Pancreas (tissue), 10 donors: ENCODE results near the gene C9orf50. TPM values are rescaled to one million over a fixed set of nuclear protein-coding genes. Genes with fewer than 3 reads are reported as not detected.

Source experiments
- ATAC-seq, 4 donors: fragments of 200-7000 bp; cut with Tn5 transposase; one replicate each; pipeline versions ENCODE4 v1.8.0 to v1.9.1; 2020; ENCODE audit warnings: mild to moderate bottlenecking in 4 of 4, moderate library complexity in 4 of 4
- DNase-seq, 6 donors: peaks; one replicate each; pipeline ENCODE4 v3.0.0-alpha.2; 2020
- FAIRE-seq: peaks from 2 replicates; lab custom pipeline; 2012; peaks lifted over from hg19 to GRCh38; lab: Jason Lieb, UNC
- H3K27ac ChIP-seq, 4 donors: fragments of 200-600 bp; sonication (generic); 1 replicate in 3 of 4; 2 replicates in 1 of 4; pipeline versions ENCODE4 v1.5.0 to v1.8.0; 2020
- H3K27me3 ChIP-seq, 4 donors: fragments of 200-600 bp; one replicate each; pipeline ENCODE4 v1.8.0; 2021
- H3K36me3 ChIP-seq, 3 donors: fragments of 200-600 bp; sonication (generic) in 1 of 3; one replicate each; pipeline versions ENCODE4 v1.5.0 to v1.8.0; 2020 to 2021
- H3K4me1 ChIP-seq, 3 donors: fragments of 200-600 bp; one replicate each; pipeline ENCODE4 v1.8.0; 2021
- H3K4me3 ChIP-seq, 4 donors: fragments of 200-600 bp; sonication (generic) in 2 of 4; one replicate each; pipeline versions ENCODE4 v1.5.0 to v1.8.0; 2020 to 2021
- H3K9me3 ChIP-seq, 4 donors: fragments of 200-600 bp; one replicate each; pipeline ENCODE4 v1.8.0; 2021
- CTCF ChIP-seq, 4 donors: fragments of 200-600 bp; sonication (generic) in 3 of 4; IDR thresholded peaks; one replicate each; pipeline versions ENCODE4 v1.5.0 to v1.8.0; 2021; ENCODE audit warnings: antibody characterized with exemption in 4 of 4
- WGBS, 2 donors: extraction: QIAGEN DNeasy Blood & Tissue Kit; methylation state at CpG; one replicate each; pipeline ENCODE4 v1.1.7; 2013; 5-methylcytosine and 5-hydroxymethylcytosine counted together
- intact Hi-C, 3 donors: fragments of 100-400 bp; cut with DNase I; formaldehyde crosslinking; loops; one replicate each; pipeline versions ENCODE4 v1.11.1 to v1.14.2; 2022
- polyA plus RNA-seq, 2 donors: library from polyadenylated mRNA; stranded (reverse); fragments of 200-250 nt; gene quantifications; one replicate each; pipeline ENCODE4 v1.2.3, GENCODE V29; 2013
- total RNA-seq, 6 donors: library from RNA; stranded (reverse); fragmentation: NEBNext Ultra II Directional in 4 of 6; extraction: Animal tissue kit (Norgen Biotek cat#: 25700) in 4 of 6; gene quantifications; one replicate each; pipeline versions ENCODE4 v1.2.1 to v1.2.4, GENCODE V29; 2021 to 2023
- donor health status: healthy with polysubstance abuse.
- donor health status: DM: no; HTN: no; CAD: no; lungs with moderate emphysema.
- donor health status: DM: no; HTN: no; CAD: no.
- donor health status: control.
- donor health status: control.
- donor health status: Bipolar disorder and iron deficiency.
- donor health status: DM: yes; HTN: yes; CAD: no.
- donor health status: DM: no; HTN: no; CAD: no.
- donor health status: DM: no; HTN: no; CAD: no.
- donor health status: DM: yes; HTN: yes; CAD: no.

The C9orf50 gene
- total and polyA plus RNA-seq, 8 donors = not detected

GRCh38 chr9:129580211-129580915 is 40.5 kb downstream of the C9orf50 start:
- FAIRE-seq = no peak
- peak in 2 of 4 donors; percentile 52 to 74 for ATAC-seq
- Histone ChIP-seq H3K36me3 (no peaks in the 10 kb centered on the region), H3K4me3 (no peak overlapping the region), H3K9me3 (no peaks in the 10 kb centered on the region), H3K27me3 (no peaks in the 10 kb centered on the region), H3K4me1 (peaks cover 0 to 3% (median 0%) of the 10 kb centered on the region in 3 donors), H3K27ac (peak overlapping the region in 2 of 4 donors; percentile 23 to 52)
- 77 to 79% methylated on average over 11 of the region's 11 CpGs for WGBS, 2 donors
- DNase-seq = no peak
- intact Hi-C loops = no loop called here
- TF ChIP-seq CTCF (IDR thresholded peaks at IDR 0.05) = no peak

GRCh38 chr9:129579294-129579693 is 41.6 kb downstream of the C9orf50 start:
- DNase-seq (no peak), FAIRE-seq (no peak), ATAC-seq (no peak)
- H3K9me3 ChIP-seq = no peaks in the 10 kb centered on the region
- H3K27ac ChIP-seq = peak overlapping the region in 1 of 4 donors; percentile 52
- no peak for TF ChIP-seq CTCF (IDR thresholded peaks at IDR 0.05)
- 83 to 88% methylated on average over 3 of the region's 3 CpGs for WGBS, 2 donors
- no peaks in the 10 kb centered on the region for H3K27me3 ChIP-seq
- no peak overlapping the region for H3K4me3 ChIP-seq
- no peaks in the 10 kb centered on the region for H3K36me3 ChIP-seq
- intact Hi-C loops = no loop called here
- H3K4me1 ChIP-seq = peaks cover 0 to 2% (median 0%) of the 10 kb centered on the region in 3 donors

GRCh38 chr9:129576546-129577543 is 44.1 kb downstream of the C9orf50 start:
- Histone ChIP-seq H3K9me3 (no peaks in the 10 kb centered on the region), H3K27me3 (no peaks in the 10 kb centered on the region), H3K4me1 (no peaks in the 10 kb centered on the region), H3K4me3 (no peak overlapping the region), H3K36me3 (no peaks in the 10 kb centered on the region), H3K27ac (no peak overlapping the region)
- ATAC-seq (no peak), DNase-seq (no peak), FAIRE-seq (no peak)
- intact Hi-C loops = no loop called here
- no peak for TF ChIP-seq CTCF (IDR thresholded peaks at IDR 0.05)
- WGBS, 2 donors = 77 to 78% methylated on average over 31 to 34 of the region's 34 CpGs

GRCh38 chr9:129575818-129576217 is 45.1 kb downstream of the C9orf50 start:
- ATAC-seq (no peak), DNase-seq (no peak), FAIRE-seq (no peak)
- no peak overlapping the region for H3K4me3 ChIP-seq
- no peak for TF ChIP-seq CTCF (IDR thresholded peaks at IDR 0.05)
- no peak overlapping the region for H3K27ac ChIP-seq
- H3K36me3 ChIP-seq = no peaks in the 10 kb centered on the region
- H3K4me1 ChIP-seq = peaks cover 0 to 3% (median 0%) of the 10 kb centered on the region in 3 donors
- WGBS, 2 donors = 58 to 64% methylated on average over 9 of the region's 9 CpGs
- no peaks in the 10 kb centered on the region for H3K9me3 ChIP-seq
- no peaks in the 10 kb centered on the region for H3K27me3 ChIP-seq
- intact Hi-C loops = no loop called here
